ENCODE results near the gene PRMT9. TPM values are rescaled to one million over a fixed set of nuclear protein-coding genes. Genes with fewer than 3 reads are reported as not detected.

Gene PRMT9
- total RNA-seq, 1 experiment from 2014 or later = 8.6 TPM

DNA sequence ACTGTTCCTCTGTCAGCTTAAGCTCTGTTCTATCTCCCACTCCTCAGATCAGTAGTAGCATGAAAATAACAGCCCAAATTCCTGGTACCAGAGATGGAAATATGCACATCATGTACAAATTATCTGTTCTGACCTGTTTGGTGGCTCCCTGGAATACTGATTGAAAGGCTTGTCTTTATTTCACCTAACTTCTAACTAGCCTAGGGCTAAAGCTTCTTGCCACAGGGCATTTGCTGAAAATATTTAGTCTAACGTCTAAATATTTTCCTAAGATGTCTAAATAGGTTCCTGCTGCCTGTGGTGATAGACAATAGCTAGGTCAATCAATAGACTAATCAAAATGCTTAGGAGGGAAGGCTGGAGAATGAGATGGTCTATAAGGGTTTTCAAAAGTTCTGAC is 12.9 kb upstream of the PRMT9 start:
- no peaks in the 10 kb centered on the region for H3K36me3 ChIP-seq (ENCODE audit: control insufficient read depth, insufficient read depth, low read length)
- ChIA-PET CTCF (interaction anchor here (1.1 kb wide), 1 partner anchor 170 kb away, joined by 3 read pairs; no protein-coding TSS in a partner anchor), POLR2A (no interaction called here)
- Mint-ChIP-seq H3K4me1 (ENCODE audit: low read depth, unreplicated experiment) (peaks cover 11% of the 10 kb centered on the region), H3K9me3 (ENCODE audit: unreplicated experiment) (no peaks in the 10 kb centered on the region), H3K4me3 (ENCODE audit: unreplicated experiment) (no peak overlapping the region), H3K27ac (ENCODE audit: unreplicated experiment) (no peak overlapping the region), H3K36me3 (ENCODE audit: insufficient read depth, unreplicated experiment) (peaks cover 4% of the 10 kb centered on the region), H3K27me3 (ENCODE audit: insufficient read depth, unreplicated experiment) (no peaks in the 10 kb centered on the region)
- BruUV-seq (replicated peaks) = no TSS peak
- TF ChIP-seq, protein P1, sequence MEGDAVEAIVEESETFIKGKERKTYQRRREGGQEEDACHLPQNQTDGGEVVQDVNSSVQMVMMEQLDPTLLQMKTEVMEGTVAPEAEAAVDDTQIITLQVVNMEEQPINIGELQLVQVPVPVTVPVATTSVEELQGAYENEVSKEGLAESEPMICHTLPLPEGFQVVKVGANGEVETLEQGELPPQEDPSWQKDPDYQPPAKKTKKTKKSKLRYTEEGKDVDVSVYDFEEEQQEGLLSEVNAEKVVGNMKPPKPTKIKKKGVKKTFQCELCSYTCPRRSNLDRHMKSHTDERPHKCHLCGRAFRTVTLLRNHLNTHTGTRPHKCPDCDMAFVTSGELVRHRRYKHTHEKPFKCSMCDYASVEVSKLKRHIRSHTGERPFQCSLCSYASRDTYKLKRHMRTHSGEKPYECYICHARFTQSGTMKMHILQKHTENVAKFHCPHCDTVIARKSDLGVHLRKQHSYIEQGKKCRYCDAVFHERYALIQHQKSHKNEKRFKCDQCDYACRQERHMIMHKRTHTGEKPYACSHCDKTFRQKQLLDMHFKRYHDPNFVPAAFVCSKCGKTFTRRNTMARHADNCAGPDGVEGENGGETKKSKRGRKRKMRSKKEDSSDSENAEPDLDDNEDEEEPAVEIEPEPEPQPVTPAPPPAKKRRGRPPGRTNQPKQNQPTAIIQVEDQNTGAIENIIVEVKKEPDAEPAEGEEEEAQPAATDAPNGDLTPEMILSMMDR (IDR thresholded peaks at IDR 0.05; ENCODE audit: insufficient read depth in 1 of 2, low read depth in 1 of 2, low read length in 1 of 2, severe bottlenecking in 1 of 2, unreplicated experiment in 1 of 2) = no peak
- intact Hi-C loops (cut with micrococcal nuclease; ENCODE audit: unreplicated experiment) = no loop called here
- no peaks in the 10 kb centered on the region for H3K9me3 ChIP-seq
- no peak overlapping the region for H3K4me3 ChIP-seq (ENCODE audit: low read depth, low read length)
- H3K27me3 ChIP-seq (replicated peaks; ENCODE audit: control insufficient read depth, insufficient read depth, low read length) = no peaks in the 10 kb centered on the region
- H3K4me1 ChIP-seq = peaks cover 10% of the 10 kb centered on the region
- DNase-seq = no peak

DNA sequence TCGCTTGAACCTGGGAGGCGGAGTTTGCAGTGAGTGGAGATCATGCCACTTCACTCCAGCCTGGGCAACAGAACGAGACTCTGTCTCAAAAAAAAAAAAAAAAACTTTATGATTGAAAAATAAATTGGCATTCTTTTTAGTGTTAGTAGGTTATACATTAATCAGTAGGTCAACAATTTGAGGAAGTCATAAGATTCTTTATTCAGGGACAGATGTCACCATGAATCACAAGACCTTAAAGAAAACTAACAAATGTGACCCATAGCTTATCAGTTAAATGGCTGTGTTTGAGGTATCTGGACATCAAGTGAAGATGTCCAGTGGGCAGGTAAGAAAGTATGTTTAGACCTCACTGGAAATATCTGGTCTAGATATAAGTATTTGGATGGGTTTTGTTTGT is 9.3 kb upstream of the PRMT9 start:
- intact Hi-C loops (cut with micrococcal nuclease; ENCODE audit: unreplicated experiment) = no loop called here
- H3K36me3 ChIP-seq (ENCODE audit: control insufficient read depth, insufficient read depth, low read length) = no peaks in the 10 kb centered on the region
- H3K27me3 Mint-ChIP-seq (ENCODE audit: insufficient read depth, unreplicated experiment) = no peaks in the 10 kb centered on the region
- no TSS peak for BruUV-seq (replicated peaks)
- no peak overlapping the region for H3K27ac Mint-ChIP-seq (ENCODE audit: unreplicated experiment)
- H3K4me3 Mint-ChIP-seq (ENCODE audit: unreplicated experiment) = no peak overlapping the region
- no peak for DNase-seq
- H3K4me1 ChIP-seq = peaks cover 10% of the 10 kb centered on the region
- TF ChIP-seq, protein P1 (IDR thresholded peaks at IDR 0.05; ENCODE audit: insufficient read depth in 1 of 2, low read depth in 1 of 2, low read length in 1 of 2, severe bottlenecking in 1 of 2, unreplicated experiment in 1 of 2) = no peak
- no peak overlapping the region for H3K4me3 ChIP-seq (ENCODE audit: low read depth, low read length)
- POLR2A ChIA-PET = no interaction called here
- CTCF ChIA-PET = interaction anchor here (0.6 to 2.3 kb wide), 4 partner anchors 9 to 174 kb away, joined by 3 to 10 read pairs (median 4); partner anchors contain the start of gene PRMT9
- peaks cover 4% of the 10 kb centered on the region for H3K36me3 Mint-ChIP-seq (ENCODE audit: insufficient read depth, unreplicated experiment)
- H3K4me1 Mint-ChIP-seq (ENCODE audit: low read depth, unreplicated experiment) = peaks cover 13% of the 10 kb centered on the region
- H3K27me3 ChIP-seq (replicated peaks; ENCODE audit: control insufficient read depth, insufficient read depth, low read length) = no peaks in the 10 kb centered on the region
- H3K9me3 ChIP-seq = no peaks in the 10 kb centered on the region
- H3K9me3 Mint-ChIP-seq (ENCODE audit: unreplicated experiment) = no peaks in the 10 kb centered on the region

- Histone ChIP-seq H3K4me1 (peaks cover 10% of the 10 kb centered on the region), H3K36me3 (ENCODE audit: control insufficient read depth, insufficient read depth, low read length) (no peaks in the 10 kb centered on the region), H3K4me3 (ENCODE audit: low read depth, low read length) (no peak overlapping the region), H3K9me3 (no peaks in the 10 kb centered on the region), H3K27me3 (replicated peaks; ENCODE audit: control insufficient read depth, insufficient read depth, low read length) (no peaks in the 10 kb centered on the region)
- Mint-ChIP-seq H3K36me3 (ENCODE audit: insufficient read depth, unreplicated experiment) (peaks cover 4% of the 10 kb centered on the region), H3K27ac (ENCODE audit: unreplicated experiment) (no peak overlapping the region), H3K9me3 (ENCODE audit: unreplicated experiment) (no peaks in the 10 kb centered on the region), H3K27me3 (ENCODE audit: insufficient read depth, unreplicated experiment) (no peaks in the 10 kb centered on the region), H3K4me1 (ENCODE audit: low read depth, unreplicated experiment) (peaks cover 7% of the 10 kb centered on the region), H3K4me3 (ENCODE audit: unreplicated experiment) (no peak overlapping the region)
- no peak for DNase-seq
- intact Hi-C loops (cut with micrococcal nuclease; ENCODE audit: unreplicated experiment) = loop anchor here (1.0 kb wide), 1 partner anchor 174 kb away; no protein-coding TSS in a partner anchor
- BruUV-seq (replicated peaks) = no TSS peak
- POLR2A ChIA-PET = no interaction called here
- TF ChIP-seq, protein P1 (IDR thresholded peaks at IDR 0.05; ENCODE audit: insufficient read depth in 1 of 2, low read depth in 1 of 2, low read length in 1 of 2, severe bottlenecking in 1 of 2, unreplicated experiment in 1 of 2) = no peak
- CTCF ChIA-PET = interaction anchor here (2.3 kb wide), 1 partner anchor 175 kb away, joined by 10 read pairs; no protein-coding TSS in a partner anchor
Observed at GRCh38 chr4:147691820-147692219, 7.9 kb upstream of the PRMT9 start.
